ENCODE data around the gene MGAT4A.

The MGAT4A gene

DNA sequence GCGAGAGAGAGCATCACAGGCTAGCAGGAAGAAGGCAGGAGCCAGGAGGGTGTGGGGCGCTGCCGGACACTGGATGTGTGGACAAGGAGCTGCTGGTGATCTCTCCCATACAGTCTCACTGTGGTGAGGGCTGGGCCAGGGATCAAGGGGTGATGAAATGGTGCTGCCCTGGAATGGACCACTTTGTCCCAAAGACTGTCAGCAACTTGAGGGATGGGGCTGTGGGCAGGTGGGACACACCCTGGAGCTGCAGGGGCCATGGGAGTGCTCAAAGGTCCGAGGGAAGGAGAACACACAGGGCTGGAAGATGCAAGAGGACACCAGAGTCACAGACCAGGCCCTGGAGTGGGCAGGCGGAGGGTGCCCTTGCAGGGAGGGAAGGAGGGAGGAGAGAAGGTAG is 160.6 kb downstream of the MGAT4A start:
- ChIA-PET POLR2A (ENCODE audit: low non-redundant PET) (no interaction called here), CTCF (no interaction called here)

GRCh38 chr2:98569915-98570314 is 161.0 kb downstream of the MGAT4A start:
- H3K27ac ChIP-seq = no peak overlapping the region
- POLR2A ChIA-PET (ENCODE audit: low non-redundant PET) = no interaction called here
- CTCF ChIA-PET = no interaction called here
- no peak for DNase-seq (ENCODE audit: low spot score)
- TF ChIP-seq CTCF (conservative IDR thresholded peaks at IDR 0.05; ENCODE audit: low read depth) = no peak

More for the DNA sequence above, 160.6 kb downstream of the MGAT4A start:
- no peak overlapping the region for H3K27ac ChIP-seq
- DNase-seq (ENCODE audit: low spot score) = no peak
- TF ChIP-seq CTCF (conservative IDR thresholded peaks at IDR 0.05; ENCODE audit: low read depth) = no peak

DNA sequence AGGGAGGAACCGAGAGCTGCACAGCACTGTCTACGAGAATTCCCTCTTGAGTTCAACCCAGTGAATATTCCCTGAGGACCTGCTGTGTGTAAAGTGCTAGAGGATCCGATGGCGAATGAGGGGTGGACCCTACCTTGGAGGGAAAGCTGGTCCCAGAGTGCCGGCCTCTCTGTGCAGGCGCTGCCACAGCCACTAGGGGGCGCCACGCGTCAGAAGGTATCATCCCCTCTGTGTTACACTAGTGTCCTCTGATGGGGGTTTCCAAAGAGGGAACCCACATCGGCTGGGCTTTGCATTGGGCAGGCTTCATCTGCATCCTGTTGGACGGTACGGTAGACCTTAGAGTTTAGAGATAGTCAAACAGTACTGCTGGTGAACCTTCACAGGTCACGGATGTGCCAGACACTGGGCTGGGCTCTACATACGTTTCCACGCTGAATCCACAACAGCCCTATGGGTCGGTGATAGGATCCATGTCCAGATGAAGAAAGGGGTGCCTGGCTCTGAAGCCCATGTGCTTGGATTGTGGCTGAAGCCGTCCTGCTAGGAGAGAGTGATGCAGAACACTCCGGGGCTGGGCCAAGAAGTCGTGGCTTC is 161.6 kb downstream of the MGAT4A start:
- DNase-seq (ENCODE audit: low spot score) = peak; percentile 26
- peak; percentile 76 for TF ChIP-seq CTCF (conservative IDR thresholded peaks at IDR 0.05; ENCODE audit: low read depth)
- ChIA-PET POLR2A (ENCODE audit: low non-redundant PET) (no interaction called here), CTCF (interaction anchor here (0.5 to 0.8 kb wide), 5 partner anchors 13 to 710 kb away, joined by 3 to 4 read pairs (median 3); no protein-coding TSS in a partner anchor)
- H3K27ac ChIP-seq = no peak overlapping the region
